ENCODE measurements around the gene CACNA2D1. TPM values are rescaled to one million over a fixed set of nuclear protein-coding genes. Genes with fewer than 3 reads are reported as not detected.
"Not testable (repeated sequence)": the region's sequence is repeated elsewhere in the genome, so short reads cannot be mapped to it uniquely, and the experiment has no call there.

CACNA2D1 gene
- total RNA-seq, 2 experiments from 2014 or later = not detected

DNA sequence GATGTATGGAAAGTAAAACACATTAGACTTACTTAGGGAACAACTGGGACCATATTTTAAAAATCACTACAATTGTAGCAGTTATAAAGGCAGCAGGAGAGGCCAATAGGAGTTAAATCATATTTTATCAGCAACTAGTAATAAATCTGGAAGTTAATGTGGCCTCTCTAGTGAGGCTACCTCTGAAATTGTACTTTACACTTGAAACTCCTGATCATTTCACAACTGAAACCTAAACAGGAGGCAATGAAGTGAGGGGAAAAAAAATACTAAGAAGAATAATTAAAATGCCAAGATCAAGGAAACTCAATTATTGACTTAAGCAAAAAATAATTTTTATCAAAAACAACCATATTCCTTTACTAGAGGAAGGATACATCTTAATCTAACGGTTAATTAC is 408.1 kb downstream of the CACNA2D1 start:
- Mint-ChIP-seq H3K4me1 (no peaks in the 10 kb centered on the region), H3K27me3 (no peaks in the 10 kb centered on the region), H3K36me3 (ENCODE audit: low read depth) (no peaks in the 10 kb centered on the region), H3K27ac (no peak overlapping the region), H3K4me3 (no peak overlapping the region), H3K9me3 (no peaks in the 10 kb centered on the region)
- ChIA-PET POLR2A (no interaction called here), CTCF (no interaction called here)
- no peak for DNase-seq

DNA sequence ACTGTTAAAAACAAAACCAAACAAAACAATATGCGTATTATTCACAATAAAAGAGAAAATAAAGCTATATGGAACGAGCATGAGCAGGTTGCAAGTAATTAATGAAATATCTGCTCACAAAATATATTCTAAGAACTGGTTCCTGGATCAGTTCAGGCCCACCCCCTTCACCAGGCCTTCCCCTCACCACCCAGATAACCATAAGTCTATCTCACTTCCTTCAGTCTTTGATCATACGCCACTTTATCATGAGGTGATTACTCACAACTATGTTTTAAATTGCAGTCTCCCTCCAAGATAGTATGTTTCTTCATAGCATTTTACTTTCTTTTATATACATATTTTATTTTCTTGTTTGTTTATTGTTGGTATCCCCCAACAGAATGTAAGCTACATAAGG is 410.7 kb downstream of the CACNA2D1 start:
- Mint-ChIP-seq H3K36me3 (ENCODE audit: low read depth) (no peaks in the 10 kb centered on the region), H3K4me1 (no peaks in the 10 kb centered on the region), H3K9me3 (no peaks in the 10 kb centered on the region), H3K27ac (no peak overlapping the region), H3K27me3 (no peaks in the 10 kb centered on the region), H3K4me3 (no peak overlapping the region)
- POLR2A ChIA-PET = no interaction called here
- DNase-seq = no peak
- CTCF ChIA-PET = no interaction called here

DNA sequence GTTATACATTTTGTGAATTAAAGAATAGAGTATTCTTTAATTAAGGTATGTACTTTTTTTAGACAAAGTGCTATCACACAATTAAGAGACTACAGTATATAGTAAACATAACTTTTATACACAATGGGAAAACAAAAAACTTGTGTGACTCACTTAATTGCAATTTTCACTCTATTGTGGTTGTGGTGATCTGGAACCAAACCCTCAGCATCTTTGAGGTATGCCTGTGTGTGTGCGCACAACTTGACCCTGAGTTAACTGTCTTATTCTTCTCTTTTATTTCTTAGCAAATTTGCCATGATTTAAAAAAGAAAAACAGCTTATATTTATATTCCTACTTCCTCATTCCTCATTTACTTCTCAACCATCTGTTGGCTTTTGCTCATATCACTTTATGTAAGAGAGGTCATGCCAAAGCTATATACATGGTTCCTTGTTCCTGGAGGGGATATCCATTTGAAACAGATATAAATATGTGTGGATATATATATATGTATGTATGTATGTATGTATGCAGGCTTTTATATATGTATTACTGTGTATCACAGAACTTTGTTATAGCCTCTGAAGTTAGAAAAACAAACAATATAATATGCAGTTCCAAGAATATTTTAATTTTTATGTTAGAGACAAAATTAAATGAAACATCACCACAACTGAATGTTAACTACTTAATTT is 414.2 kb downstream of the CACNA2D1 start:
- H3K9me3 Mint-ChIP-seq = no peaks in the 10 kb centered on the region
- H3K4me1 Mint-ChIP-seq = no peaks in the 10 kb centered on the region
- CTCF ChIA-PET = no interaction called here
- H3K4me3 Mint-ChIP-seq = no peak overlapping the region
- H3K27me3 Mint-ChIP-seq = no peaks in the 10 kb centered on the region
- POLR2A ChIA-PET = no interaction called here
- no peak for DNase-seq
- no peak overlapping the region for H3K27ac Mint-ChIP-seq
- no peaks in the 10 kb centered on the region for H3K36me3 Mint-ChIP-seq (ENCODE audit: low read depth)

DNA sequence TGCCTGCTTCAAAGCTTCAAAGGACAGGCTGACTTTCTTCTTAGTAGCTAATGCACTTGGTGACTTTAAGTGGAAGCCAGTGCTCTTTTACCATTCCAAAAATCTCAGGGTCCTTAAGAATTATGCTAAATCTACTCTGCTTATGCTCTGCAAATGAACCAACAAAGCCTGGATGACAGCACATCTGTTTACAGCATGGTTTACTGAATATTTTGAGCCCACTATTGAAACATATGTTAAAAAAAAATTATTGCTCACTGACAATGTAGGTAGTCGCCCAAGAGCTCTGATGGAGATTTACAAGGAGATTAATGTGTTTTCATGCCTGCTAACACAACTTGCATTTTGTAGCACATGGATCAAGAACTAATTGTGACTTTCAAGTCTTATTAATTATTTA is 415.5 kb downstream of the CACNA2D1 start:
- no peak for DNase-seq
- H3K27me3 Mint-ChIP-seq = no peaks in the 10 kb centered on the region
- H3K9me3 Mint-ChIP-seq = no peaks in the 10 kb centered on the region
- POLR2A ChIA-PET = no interaction called here
- H3K4me3 Mint-ChIP-seq = no peak overlapping the region
- H3K36me3 Mint-ChIP-seq (ENCODE audit: low read depth) = no peaks in the 10 kb centered on the region
- no peaks in the 10 kb centered on the region for H3K4me1 Mint-ChIP-seq
- H3K27ac Mint-ChIP-seq = no peak overlapping the region
- CTCF ChIA-PET = no interaction called here

GRCh38 chr7:82021713-82022112 is 421.9 kb downstream of the CACNA2D1 start:
- Mint-ChIP-seq H3K9me3 (no peaks in the 10 kb centered on the region), H3K4me1 (no peaks in the 10 kb centered on the region), H3K27me3 (no peaks in the 10 kb centered on the region), H3K36me3 (ENCODE audit: low read depth) (no peaks in the 10 kb centered on the region), H3K4me3 (no peak overlapping the region), H3K27ac (no peak overlapping the region)
- CTCF ChIA-PET = no interaction called here
- POLR2A ChIA-PET = no interaction called here
- DNase-seq = no peak

DNA sequence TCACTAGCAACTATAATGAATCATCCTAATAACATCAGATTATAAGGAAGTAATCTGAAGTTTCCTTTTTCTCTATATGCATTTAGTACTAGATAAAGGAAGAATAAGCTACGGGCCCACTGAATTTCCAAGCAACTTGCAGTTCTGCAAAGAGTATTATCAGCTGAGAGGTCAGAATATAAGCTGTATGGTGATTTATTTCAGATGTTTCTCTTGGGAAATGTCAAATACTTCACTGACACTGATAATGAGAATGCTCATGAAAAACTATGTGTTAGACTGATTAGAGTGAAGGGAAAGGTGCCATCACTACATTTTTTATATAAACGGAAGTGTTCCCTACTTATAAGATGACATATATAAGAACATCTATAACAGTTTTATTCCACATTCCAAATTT is 422.5 kb downstream of the CACNA2D1 start:
- no peak overlapping the region for H3K4me3 Mint-ChIP-seq
- POLR2A ChIA-PET = no interaction called here
- no peaks in the 10 kb centered on the region for H3K27me3 Mint-ChIP-seq
- DNase-seq = no peak
- no peaks in the 10 kb centered on the region for H3K36me3 Mint-ChIP-seq (ENCODE audit: low read depth)
- no peaks in the 10 kb centered on the region for H3K4me1 Mint-ChIP-seq
- CTCF ChIA-PET = no interaction called here
- H3K9me3 Mint-ChIP-seq = no peaks in the 10 kb centered on the region
- no peak overlapping the region for H3K27ac Mint-ChIP-seq

- no peaks in the 10 kb centered on the region for H3K4me1 Mint-ChIP-seq
- H3K27me3 Mint-ChIP-seq = no peaks in the 10 kb centered on the region
- no peaks in the 10 kb centered on the region for H3K9me3 Mint-ChIP-seq
- H3K4me3 Mint-ChIP-seq = no peak overlapping the region
- no peaks in the 10 kb centered on the region for H3K36me3 Mint-ChIP-seq (ENCODE audit: low read depth)
- DNase-seq = no peak
- ChIA-PET CTCF (no interaction called here), POLR2A (no interaction called here)
- H3K27ac Mint-ChIP-seq = no peak overlapping the region
These were observed 423.8 kb downstream of the CACNA2D1 start for GRCh38 chr7:82019551-82020475.

DNA sequence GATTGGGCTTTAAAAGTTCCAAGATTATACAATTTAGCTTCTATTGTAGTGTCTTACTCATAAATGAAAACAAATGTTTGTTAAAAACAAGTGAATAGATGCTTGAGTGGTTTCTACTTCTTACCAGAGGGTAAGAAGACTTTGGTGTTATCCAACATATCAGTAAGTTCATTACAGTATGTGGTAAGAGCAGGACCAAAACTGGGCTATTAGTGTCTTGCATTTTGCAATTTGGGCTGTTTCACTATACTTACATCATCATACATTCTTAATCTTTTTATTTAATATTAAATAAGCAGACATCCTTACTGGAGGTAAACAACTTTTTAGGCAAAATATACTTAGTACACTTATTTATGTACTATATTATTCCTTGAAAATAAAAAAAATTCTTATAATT is 425.4 kb downstream of the CACNA2D1 start:
- Mint-ChIP-seq H3K4me1 (no peaks in the 10 kb centered on the region), H3K9me3 (no peaks in the 10 kb centered on the region), H3K27me3 (no peaks in the 10 kb centered on the region), H3K36me3 (ENCODE audit: low read depth) (no peaks in the 10 kb centered on the region), H3K4me3 (no peak overlapping the region), H3K27ac (no peak overlapping the region)
- CTCF ChIA-PET = no interaction called here
- POLR2A ChIA-PET = no interaction called here
- DNase-seq = no peak

DNA sequence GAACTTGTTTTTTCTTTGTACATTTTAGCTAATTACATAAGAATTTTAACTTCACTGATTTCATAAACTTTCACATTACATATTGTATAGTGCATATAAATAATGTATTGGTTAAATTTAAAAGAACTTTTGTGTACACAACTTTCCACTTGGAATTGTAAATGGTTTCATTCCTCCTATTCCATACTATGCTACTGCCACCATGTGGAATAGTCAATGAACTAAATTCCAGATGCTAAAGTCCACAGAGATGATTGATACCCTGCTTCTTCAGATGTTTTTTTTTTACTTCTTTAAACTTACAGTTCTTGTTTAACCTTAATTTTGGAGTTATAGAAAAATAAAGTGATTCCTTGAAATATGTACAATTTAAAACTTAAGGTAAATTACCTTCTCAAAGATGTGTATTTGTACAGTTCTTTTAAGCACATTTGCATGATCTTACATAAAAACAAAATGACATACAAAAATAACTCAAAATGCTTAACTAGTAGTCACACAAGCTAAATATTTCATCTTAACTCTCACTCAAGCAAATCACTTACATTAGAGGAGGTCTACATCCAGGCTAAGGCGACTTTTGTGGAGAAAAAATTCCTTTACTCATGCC is 426.1 kb downstream of the CACNA2D1 start:
- H3K4me3 Mint-ChIP-seq = no peak overlapping the region
- H3K27me3 Mint-ChIP-seq = no peaks in the 10 kb centered on the region
- H3K27ac Mint-ChIP-seq = no peak overlapping the region
- no peaks in the 10 kb centered on the region for H3K36me3 Mint-ChIP-seq (ENCODE audit: low read depth)
- CTCF ChIA-PET = no interaction called here
- no peaks in the 10 kb centered on the region for H3K9me3 Mint-ChIP-seq
- no peak for DNase-seq
- POLR2A ChIA-PET = no interaction called here
- no peaks in the 10 kb centered on the region for H3K4me1 Mint-ChIP-seq

GRCh38 chr7:82015751-82016150 is 427.8 kb downstream of the CACNA2D1 start:
- DNase-seq = no peak
- Mint-ChIP-seq H3K4me1 (no peaks in the 10 kb centered on the region), H3K9me3 (no peaks in the 10 kb centered on the region), H3K4me3 (no peak overlapping the region), H3K27ac (no peak overlapping the region), H3K27me3 (no peaks in the 10 kb centered on the region), H3K36me3 (ENCODE audit: low read depth) (no peaks in the 10 kb centered on the region)
- POLR2A ChIA-PET = no interaction called here
- CTCF ChIA-PET = no interaction called here

- POLR2A ChIA-PET; H3K4me3 Mint-ChIP-seq; H3K9me3 Mint-ChIP-seq; H3K27ac Mint-ChIP-seq; H3K4me1 Mint-ChIP-seq; DNase-seq; H3K36me3 Mint-ChIP-seq (ENCODE audit: low read depth); H3K27me3 Mint-ChIP-seq: not testable (repeated sequence)
- CTCF ChIA-PET = interaction anchor here (0.6 kb wide), 1 partner anchor 514 kb away, joined by 3 read pairs; no protein-coding TSS in a partner anchor
These were observed 429.0 kb downstream of the CACNA2D1 start for GRCh38 chr7:82014574-82014973.

GRCh38 chr7:82012453-82012852 is 431.1 kb downstream of the CACNA2D1 start:
- no peak for DNase-seq
- H3K9me3 Mint-ChIP-seq = no peaks in the 10 kb centered on the region
- H3K36me3 Mint-ChIP-seq (ENCODE audit: low read depth) = no peaks in the 10 kb centered on the region
- H3K4me1 Mint-ChIP-seq = no peaks in the 10 kb centered on the region
- no peak overlapping the region for H3K27ac Mint-ChIP-seq
- H3K4me3 Mint-ChIP-seq = no peak overlapping the region
- CTCF ChIA-PET = no interaction called here
- H3K27me3 Mint-ChIP-seq = no peaks in the 10 kb centered on the region
- POLR2A ChIA-PET = no interaction called here

DNA sequence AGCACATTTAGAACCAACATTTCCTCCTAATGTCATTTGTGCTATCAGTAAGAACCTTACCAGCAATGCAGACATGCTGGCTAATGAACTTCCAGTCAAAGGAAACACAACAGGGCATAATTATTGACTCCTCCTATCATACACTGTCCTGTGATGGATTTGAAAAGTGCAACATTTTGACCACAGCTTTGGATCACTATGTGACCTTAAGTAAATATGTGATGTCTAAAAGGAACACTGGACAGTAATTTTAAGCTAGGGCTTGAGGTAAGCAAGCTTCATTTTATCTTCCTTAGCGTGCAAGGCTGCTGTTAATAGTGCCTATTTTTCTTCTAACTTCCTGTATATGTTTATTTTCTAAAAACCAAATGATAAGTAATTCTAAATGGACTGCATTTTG is 433.2 kb downstream of the CACNA2D1 start:
- Mint-ChIP-seq H3K27ac (no peak overlapping the region), H3K9me3 (no peaks in the 10 kb centered on the region), H3K27me3 (no peaks in the 10 kb centered on the region), H3K4me3 (no peak overlapping the region), H3K36me3 (ENCODE audit: low read depth) (no peaks in the 10 kb centered on the region), H3K4me1 (no peaks in the 10 kb centered on the region)
- ChIA-PET CTCF (no interaction called here), POLR2A (no interaction called here)
- no peak for DNase-seq

DNA sequence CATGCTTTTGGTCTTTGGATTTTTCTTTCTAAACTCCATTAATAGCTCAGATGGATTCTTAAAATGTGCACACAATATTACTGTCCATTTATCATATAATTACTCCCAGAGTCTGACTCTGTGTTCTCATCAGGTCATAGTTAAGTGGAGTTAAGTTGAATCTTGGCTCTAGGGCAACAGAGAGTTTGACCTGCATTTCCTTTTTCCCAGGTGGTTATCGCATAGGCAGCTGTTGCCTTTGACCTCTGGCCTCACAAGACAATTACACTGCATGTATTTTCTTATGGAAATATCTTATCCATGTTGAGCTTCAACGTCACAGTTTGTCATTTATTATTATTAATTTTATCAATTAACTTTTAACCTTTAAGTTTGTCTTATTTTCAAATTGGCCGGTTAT is 436.3 kb downstream of the CACNA2D1 start:
- Mint-ChIP-seq H3K4me3 (no peak overlapping the region), H3K36me3 (ENCODE audit: low read depth) (no peaks in the 10 kb centered on the region), H3K9me3 (no peaks in the 10 kb centered on the region), H3K27ac (no peak overlapping the region), H3K4me1 (no peaks in the 10 kb centered on the region), H3K27me3 (no peaks in the 10 kb centered on the region)
- POLR2A ChIA-PET = no interaction called here
- no peak for DNase-seq
- CTCF ChIA-PET = no interaction called here
